ENCODE results near the gene FCER2.
A peak's percentile ranks its signal among the peaks of the same experiment; 100 is the strongest.

Gene FCER2

GRCh38 chr19:7699417-7700401 lies 2.2 kb downstream of the FCER2 start:
- no peak for DNase-seq (ENCODE audit: low read depth)

GRCh38 chr19:7699003-7699402 lies 2.9 kb downstream of the FCER2 start:
- DNase-seq (ENCODE audit: low read depth) = no peak

- no peak for DNase-seq (ENCODE audit: low read depth)
Observed at GRCh38 chr19:7698583-7698982, 3.3 kb downstream of the FCER2 start.

- no peak for DNase-seq (ENCODE audit: low read depth)
Observed at GRCh38 chr19:7697721-7698287, 4.1 kb downstream of the FCER2 start.

GRCh38 chr19:7694499-7694898 lies 7.4 kb downstream of the FCER2 start:
- DNase-seq (ENCODE audit: low read depth) = no peak

- no peak for DNase-seq (ENCODE audit: low read depth)
Observed at GRCh38 chr19:7692417-7693088, 9.4 kb downstream of the FCER2 start.

GRCh38 chr19:7691497-7691896 lies 10.4 kb downstream of the FCER2 start:
- no peak for DNase-seq (ENCODE audit: low read depth)

- no peak for DNase-seq (ENCODE audit: low read depth)
Observed at GRCh38 chr19:7690779-7691258, 11.1 kb downstream of the FCER2 start.

- no peak for DNase-seq (ENCODE audit: low read depth)
Observed at GRCh38 chr19:7689165-7689564, 12.8 kb downstream of the FCER2 start.

- DNase-seq (ENCODE audit: low read depth) = no peak
Observed at GRCh38 chr19:7687177-7687576, 14.8 kb downstream of the FCER2 start.

GRCh38 chr19:7685546-7686445 lies 16.1 kb downstream of the FCER2 start:
- DNase-seq (ENCODE audit: low read depth) = no peak

- no peak for DNase-seq (ENCODE audit: low read depth)
Observed at GRCh38 chr19:7682175-7682855, 19.6 kb downstream of the FCER2 start.

GRCh38 chr19:7681340-7682174 lies 20.4 kb downstream of the FCER2 start:
- DNase-seq (ENCODE audit: low read depth) = peak; percentile 62

- DNase-seq (ENCODE audit: low read depth) = peak; percentile 43
Observed at GRCh38 chr19:7680606-7681339, 21.2 kb downstream of the FCER2 start, which contains the start of gene TRAPPC5. TRAPPC5 (plus strand) TSS chr19:7680833; CDS start chr19:7682254, 1,421 bp downstream.

- no peak for DNase-seq (ENCODE audit: low read depth)
Observed at GRCh38 chr19:7679771-7680605, 21.9 kb downstream of the FCER2 start.

- no peak for DNase-seq (ENCODE audit: low read depth)
Observed at GRCh38 chr19:7678971-7679751, 22.8 kb downstream of the FCER2 start.

GRCh38 chr19:7677669-7678311 lies 24.1 kb downstream of the FCER2 start:
- DNase-seq (ENCODE audit: low read depth) = no peak

Data from stromal cell of bone marrow (primary cell).